Calu3 (cell line): Measurements from ENCODE around the gene TASP1. TPM values are rescaled to one million over a fixed set of nuclear protein-coding genes. Genes with fewer than 3 reads are reported as not detected.

Experiments
- BruUV-seq: library from RNA; stranded (reverse); fragments of 400-500 nt; replicated peaks from 2 replicates; lab custom pipeline; 2021; lab: Mats Ljungman, UMichigan
- CTCF ChIA-PET: fragments of 300-600 bp; sonication (Branson Sonifier 250); formaldehyde crosslinking; loops from one replicate; lab custom pipeline; 2022; ENCODE audit warnings: antibody characterized with exemption; lab: Charles Lee
- DNase-seq: peaks from one replicate; pipeline ENCODE4 v3.0.0; 2022
- H3K27ac Mint-ChIP-seq: one replicate; pipeline ENCODE4 v1.8.0; 2022; ENCODE audit warnings: mixed read lengths; ENCODE audit not compliant: unreplicated experiment
- H3K27me3 Mint-ChIP-seq: one replicate; pipeline ENCODE4 v1.8.0; 2022; ENCODE audit warnings: mixed read lengths; ENCODE audit not compliant: unreplicated experiment
- H3K36me3 Mint-ChIP-seq: one replicate; pipeline ENCODE4 v1.8.0; 2022; ENCODE audit warnings: mild to moderate bottlenecking, moderate library complexity, mixed read lengths; ENCODE audit not compliant: insufficient read depth, unreplicated experiment
- H3K4me1 Mint-ChIP-seq: one replicate; pipeline ENCODE4 v1.8.0; 2022; ENCODE audit warnings: mild to moderate bottlenecking, low read depth, mixed read lengths; ENCODE audit not compliant: unreplicated experiment
- H3K4me3 Mint-ChIP-seq: one replicate; pipeline ENCODE4 v1.8.0; 2022; ENCODE audit warnings: mild to moderate bottlenecking, low read depth, moderate library complexity, mixed read lengths; ENCODE audit not compliant: unreplicated experiment
- H3K9me3 Mint-ChIP-seq: one replicate; pipeline ENCODE4 v1.8.0; 2022; ENCODE audit warnings: low read depth, mixed read lengths; ENCODE audit not compliant: unreplicated experiment
- CTCF ChIP-seq: fragments of 200-600 bp; IDR thresholded peaks from one replicate; pipeline ENCODE4 v1.8.0; 2022; ENCODE audit warnings: antibody characterized with exemption; ENCODE audit not compliant: unreplicated experiment
- intact Hi-C: fragments of 100-400 bp; cut with micrococcal nuclease; formaldehyde crosslinking; loops from one replicate; pipeline ENCODE4 v1.10.0; 2022; ENCODE audit not compliant: unreplicated experiment
- total RNA-seq: library from RNA; stranded (reverse); gene quantifications from 2 replicates; pipeline ENCODE4 v1.2.3, GENCODE V29; 2022

The TASP1 gene
- total RNA-seq, 1 experiment from 2014 or later = 20.0 TPM

GRCh38 chr20:13425381-13426135 is 213.2 kb downstream of the TASP1 start:
- Mint-ChIP-seq H3K9me3 (no peaks in the 10 kb centered on the region), H3K27me3 (no peaks in the 10 kb centered on the region), H3K27ac (no peak overlapping the region), H3K4me3 (no peak overlapping the region), H3K36me3 (peaks cover 5% of the 10 kb centered on the region), H3K4me1 (peaks cover 15% of the 10 kb centered on the region)
- CTCF ChIA-PET = no interaction called here
- no peak for DNase-seq
- intact Hi-C loops = loop anchor here (10.0 kb wide), 1 partner anchor 119 kb away; no protein-coding TSS in a partner anchor
- TF ChIP-seq CTCF = no peak
- BruUV-seq = no TSS peak

GRCh38 chr20:13424174-13424833 is 214.4 kb downstream of the TASP1 start:
- no peak for TF ChIP-seq CTCF
- Mint-ChIP-seq H3K27ac (no peak overlapping the region), H3K9me3 (no peaks in the 10 kb centered on the region), H3K4me3 (no peak overlapping the region), H3K27me3 (no peaks in the 10 kb centered on the region), H3K36me3 (no peaks in the 10 kb centered on the region), H3K4me1 (peaks cover 10% of the 10 kb centered on the region)
- intact Hi-C loops = loop anchor here (5.0 to 10.0 kb wide), 2 partner anchors 87 to 120 kb away; no protein-coding TSS in a partner anchor
- DNase-seq = no peak
- CTCF ChIA-PET = no interaction called here
- no TSS peak for BruUV-seq

GRCh38 chr20:13423472-13424173 is 215.1 kb downstream of the TASP1 start:
- H3K4me1 Mint-ChIP-seq = peaks cover 10% of the 10 kb centered on the region
- no peak for DNase-seq
- H3K4me3 Mint-ChIP-seq = no peak overlapping the region
- BruUV-seq = no TSS peak
- H3K27ac Mint-ChIP-seq = peak overlapping the region; percentile 33
- H3K27me3 Mint-ChIP-seq = no peaks in the 10 kb centered on the region
- no peaks in the 10 kb centered on the region for H3K9me3 Mint-ChIP-seq
- intact Hi-C loops = loop anchor here (5.0 to 10.0 kb wide), 2 partner anchors 86 to 121 kb away; no protein-coding TSS in a partner anchor
- CTCF ChIA-PET = no interaction called here
- no peaks in the 10 kb centered on the region for H3K36me3 Mint-ChIP-seq
- TF ChIP-seq CTCF = no peak

- Mint-ChIP-seq H3K4me3 (no peak overlapping the region), H3K9me3 (no peaks in the 10 kb centered on the region), H3K27ac (no peak overlapping the region), H3K4me1 (peaks cover 10% of the 10 kb centered on the region), H3K36me3 (no peaks in the 10 kb centered on the region), H3K27me3 (no peaks in the 10 kb centered on the region)
- CTCF ChIA-PET = no interaction called here
- TF ChIP-seq CTCF = no peak
- intact Hi-C loops = loop anchor here (5.0 to 10.0 kb wide), 2 partner anchors 85 to 122 kb away; no protein-coding TSS in a partner anchor
- BruUV-seq = no TSS peak
- no peak for DNase-seq
These were observed 216.1 kb downstream of the TASP1 start for GRCh38 chr20:13422637-13423036.
